ENCODE data around the gene USP9Y.
A peak's percentile ranks its signal among the peaks of the same experiment; 100 is the strongest.

USP9Y gene

GRCh38 chrY:12855791-12856275, 154.8 kb downstream of the USP9Y start:
- H3K9ac ChIP-seq (ENCODE audit: low read length in 2 of 2), result no peak overlapping the region
- no peaks in the 10 kb centered on the region for H3K4me1 ChIP-seq (ENCODE audit: control insufficient read depth, insufficient read depth, low read length)
- H3K9me3 ChIP-seq (ENCODE audit: control insufficient read depth in 2 of 2, low read length in 2 of 2), result no peaks in the 10 kb centered on the region
- no peaks in the 10 kb centered on the region for H3K36me3 ChIP-seq (ENCODE audit: control insufficient read depth in 2 of 2, insufficient read depth in 2 of 2, low read length in 2 of 2)
- no peak overlapping the region for H3K4me3 ChIP-seq (ENCODE audit: low read length in 2 of 2)
- no peaks in the 10 kb centered on the region for H3K27me3 ChIP-seq (ENCODE audit: control insufficient read depth in 1 of 2, insufficient read depth in 2 of 2, low read length in 2 of 2)
- H3K27ac ChIP-seq (ENCODE audit: low read length), result no peak overlapping the region

DNA sequence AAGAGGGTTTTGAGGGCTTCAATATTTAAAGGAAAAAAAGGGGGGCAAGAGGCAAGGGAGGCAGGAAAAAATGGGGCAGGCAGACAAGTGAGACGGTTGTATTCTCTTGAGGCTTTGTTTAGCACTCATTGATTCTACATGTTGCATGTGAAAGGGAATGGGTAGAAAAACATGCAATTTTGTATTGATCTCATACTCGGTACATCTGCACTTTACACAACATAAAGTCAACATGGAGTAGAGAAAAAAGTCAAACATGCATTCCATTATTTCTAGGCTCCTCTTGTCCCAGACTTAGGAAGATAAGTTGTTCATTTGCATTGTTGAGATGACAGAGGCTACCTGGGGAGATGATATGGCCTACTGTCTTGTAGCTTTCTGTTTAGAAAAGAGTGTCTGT, 166.9 kb downstream of the USP9Y start:
- Histone ChIP-seq H3K4me3 (ENCODE audit: low read length in 2 of 2) (no peak overlapping the region), H3K36me3 (ENCODE audit: control insufficient read depth in 2 of 2, insufficient read depth in 2 of 2, low read length in 2 of 2) (no peaks in the 10 kb centered on the region), H3K27me3 (ENCODE audit: control insufficient read depth in 1 of 2, insufficient read depth in 2 of 2, low read length in 2 of 2) (no peaks in the 10 kb centered on the region), H3K4me1 (ENCODE audit: control insufficient read depth, insufficient read depth, low read length) (no peaks in the 10 kb centered on the region), H3K9me3 (ENCODE audit: control insufficient read depth in 2 of 2, low read length in 2 of 2) (no peaks in the 10 kb centered on the region), H3K27ac (ENCODE audit: low read length) (no peak overlapping the region), H3K9ac (ENCODE audit: low read length in 2 of 2) (no peak overlapping the region)

DNA sequence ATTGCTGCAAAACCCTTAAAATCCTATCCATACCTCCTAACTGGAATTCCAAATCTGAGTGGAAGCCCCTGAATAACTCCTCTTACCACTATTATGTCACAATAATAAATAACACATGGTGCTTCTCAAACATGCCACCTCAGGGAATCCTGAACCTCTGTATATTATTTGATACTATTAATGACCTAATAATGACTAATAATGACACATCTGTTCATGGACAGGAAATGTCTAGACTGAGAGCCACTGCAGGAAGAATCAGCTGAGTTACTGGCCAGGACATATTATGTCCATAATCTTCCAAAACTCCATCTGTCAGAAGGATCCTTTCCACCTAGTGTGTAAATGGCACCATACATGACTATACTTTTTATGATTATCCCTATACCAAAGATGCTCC, 195.9 kb downstream of the USP9Y start:
- Histone ChIP-seq H3K9me3 (ENCODE audit: control insufficient read depth in 2 of 2, low read length in 2 of 2) (no peaks in the 10 kb centered on the region), H3K36me3 (ENCODE audit: control insufficient read depth in 2 of 2, insufficient read depth in 2 of 2, low read length in 2 of 2) (no peaks in the 10 kb centered on the region)

GRCh38 chrY:12898604-12899003, 197.6 kb downstream of the USP9Y start:
- Histone ChIP-seq H3K9ac (ENCODE audit: low read length in 2 of 2) (no peak overlapping the region), H3K27me3 (ENCODE audit: control insufficient read depth in 1 of 2, insufficient read depth in 2 of 2, low read length in 2 of 2) (no peaks in the 10 kb centered on the region), H3K4me1 (ENCODE audit: control insufficient read depth, insufficient read depth, low read length) (no peaks in the 10 kb centered on the region), H3K36me3 (ENCODE audit: control insufficient read depth in 2 of 2, insufficient read depth in 2 of 2, low read length in 2 of 2) (no peaks in the 10 kb centered on the region), H3K9me3 (ENCODE audit: control insufficient read depth in 2 of 2, low read length in 2 of 2) (no peaks in the 10 kb centered on the region), H3K4me3 (ENCODE audit: low read length in 2 of 2) (no peak overlapping the region), H3K27ac (ENCODE audit: low read length) (no peak overlapping the region)

More for the DNA sequence above, 195.9 kb downstream of the USP9Y start:
- Histone ChIP-seq H3K9ac (ENCODE audit: low read length in 2 of 2) (no peak overlapping the region), H3K4me3 (ENCODE audit: low read length in 2 of 2) (no peak overlapping the region), H3K27me3 (ENCODE audit: control insufficient read depth in 1 of 2, insufficient read depth in 2 of 2, low read length in 2 of 2) (no peaks in the 10 kb centered on the region), H3K4me1 (ENCODE audit: control insufficient read depth, insufficient read depth, low read length) (no peaks in the 10 kb centered on the region), H3K27ac (ENCODE audit: low read length) (no peak overlapping the region)

- peak within 1 kb of the TSS in 1 of 2 donors; percentile 88 for H3K4me3 ChIP-seq (ENCODE audit: low read length in 2 of 2)
- H3K9ac ChIP-seq (ENCODE audit: low read length in 2 of 2), result peak within 1 kb of the TSS in 1 of 2 donors; percentile 95
- H3K4me1 ChIP-seq (ENCODE audit: control insufficient read depth, insufficient read depth, low read length), result no peaks in the 10 kb centered on the region
- no peaks in the 10 kb centered on the region for H3K9me3 ChIP-seq (ENCODE audit: control insufficient read depth in 2 of 2, low read length in 2 of 2)
- H3K27me3 ChIP-seq (ENCODE audit: control insufficient read depth in 1 of 2, insufficient read depth in 2 of 2, low read length in 2 of 2), result no peaks in the 10 kb centered on the region
- no peaks in the 10 kb centered on the region for H3K36me3 ChIP-seq (ENCODE audit: control insufficient read depth in 2 of 2, insufficient read depth in 2 of 2, low read length in 2 of 2)
- H3K27ac ChIP-seq (ENCODE audit: low read length), result no peak within 1 kb of the TSS
Measured at GRCh38 chrY:12904618-12905516, 203.8 kb downstream of the USP9Y start, which contains the start of gene DDX3Y. TSS of gene DDX3Y (plus strand) at chrY:12904868. CDS start at chrY:12904937, 69 bp downstream.

- peak overlapping the region in 1 of 2 donors; percentile 95 for H3K9ac ChIP-seq (ENCODE audit: low read length in 2 of 2)
- H3K4me3 ChIP-seq (ENCODE audit: low read length in 2 of 2), result peak overlapping the region in 1 of 2 donors; percentile 88
- no peak overlapping the region for H3K27ac ChIP-seq (ENCODE audit: low read length)
Measured at GRCh38 chrY:12905517-12905872, 204.5 kb downstream of the USP9Y start.

GRCh38 chrY:12905895-12906294, 204.9 kb downstream of the USP9Y start:
- H3K27me3 ChIP-seq (ENCODE audit: control insufficient read depth in 1 of 2, insufficient read depth in 2 of 2, low read length in 2 of 2), result no peaks in the 10 kb centered on the region
- peak overlapping the region in 1 of 2 donors; percentile 95 for H3K9ac ChIP-seq (ENCODE audit: low read length in 2 of 2)
- H3K27ac ChIP-seq (ENCODE audit: low read length), result no peak overlapping the region
- H3K36me3 ChIP-seq (ENCODE audit: control insufficient read depth in 2 of 2, insufficient read depth in 2 of 2, low read length in 2 of 2), result no peaks in the 10 kb centered on the region
- no peaks in the 10 kb centered on the region for H3K4me1 ChIP-seq (ENCODE audit: control insufficient read depth, insufficient read depth, low read length)
- H3K9me3 ChIP-seq (ENCODE audit: control insufficient read depth in 2 of 2, low read length in 2 of 2), result no peaks in the 10 kb centered on the region
- peak overlapping the region in 1 of 2 donors; percentile 88 for H3K4me3 ChIP-seq (ENCODE audit: low read length in 2 of 2)

More at GRCh38 chrY:12905517-12905872, 204.5 kb downstream of the USP9Y start:
- Histone ChIP-seq H3K9me3 (ENCODE audit: control insufficient read depth in 2 of 2, low read length in 2 of 2) (no peaks in the 10 kb centered on the region), H3K27me3 (ENCODE audit: control insufficient read depth in 1 of 2, insufficient read depth in 2 of 2, low read length in 2 of 2) (no peaks in the 10 kb centered on the region), H3K36me3 (ENCODE audit: control insufficient read depth in 2 of 2, insufficient read depth in 2 of 2, low read length in 2 of 2) (no peaks in the 10 kb centered on the region), H3K4me1 (ENCODE audit: control insufficient read depth, insufficient read depth, low read length) (no peaks in the 10 kb centered on the region)

All from stomach smooth muscle (tissue), 2 donors.